ENCODE data around the gene FLYWCH1.

GRCh38 chr16:2987833-2988232, 76.1 kb downstream of the FLYWCH1 start:
- no peak for TF ChIP-seq TAF1 (IDR thresholded peaks at IDR 0.05; ENCODE audit: borderline replicate concordance, insufficient read depth, low read length)
- no peak for TF ChIP-seq POLR2AphosphoS5 (IDR thresholded peaks at IDR 0.05; ENCODE audit: low read depth, low read length)
- TF ChIP-seq REST (IDR thresholded peaks at IDR 0.05; ENCODE audit: insufficient read depth in 1 of 2, low read depth in 2 of 2, low read length in 2 of 2) = no peak

Data from PFSK-1 (cell line).